ENCODE measurements around the gene RDH13.
"Not testable (repeated sequence)": the region's sequence is repeated elsewhere in the genome, so short reads cannot be mapped to it uniquely, and the experiment has no call there.

Gene RDH13

GRCh38 chr19:55044771-55045716 is 17.9 kb downstream of the RDH13 start:
- DNase-seq (ENCODE audit: low read depth) = no peak

GRCh38 chr19:55044286-55044685 is 18.7 kb downstream of the RDH13 start:
- DNase-seq (ENCODE audit: low read depth) = no peak

- no peak for DNase-seq (ENCODE audit: low read depth)
Measured at GRCh38 chr19:55042688-55043087, 20.3 kb downstream of the RDH13 start.

GRCh38 chr19:55042344-55042678 is 20.6 kb downstream of the RDH13 start:
- DNase-seq (ENCODE audit: low read depth) = no peak

GRCh38 chr19:55041627-55042343 is 21.2 kb downstream of the RDH13 start:
- DNase-seq (ENCODE audit: low read depth) = peak; percentile 26

GRCh38 chr19:55041244-55041626 is 21.7 kb downstream of the RDH13 start:
- no peak for DNase-seq (ENCODE audit: low read depth)

- DNase-seq (ENCODE audit: low read depth) = not testable (repeated sequence)
Measured at GRCh38 chr19:55040654-55041053, 22.3 kb downstream of the RDH13 start.

- not testable (repeated sequence) for DNase-seq (ENCODE audit: low read depth)
Measured at GRCh38 chr19:55037603-55038002, 25.3 kb downstream of the RDH13 start.

GRCh38 chr19:55036058-55036457 is 26.9 kb downstream of the RDH13 start:
- DNase-seq (ENCODE audit: low read depth) = no peak

- DNase-seq (ENCODE audit: low read depth) = no peak
Measured at GRCh38 chr19:55034751-55035150, 28.2 kb downstream of the RDH13 start.

- not testable (repeated sequence) for DNase-seq (ENCODE audit: low read depth)
Measured at GRCh38 chr19:55032976-55033643, 29.8 kb downstream of the RDH13 start.

GRCh38 chr19:55032170-55032800 is 30.7 kb downstream of the RDH13 start:
- no peak for DNase-seq (ENCODE audit: low read depth)

- no peak for DNase-seq (ENCODE audit: low read depth)
Measured at GRCh38 chr19:55031178-55031577, 31.8 kb downstream of the RDH13 start.

GRCh38 chr19:55028757-55029156 is 34.2 kb downstream of the RDH13 start:
- no peak for DNase-seq (ENCODE audit: low read depth)

GRCh38 chr19:55027472-55028337 is 35.2 kb downstream of the RDH13 start:
- no peak for DNase-seq (ENCODE audit: low read depth)

- not testable (repeated sequence) for DNase-seq (ENCODE audit: low read depth)
Measured at GRCh38 chr19:55027140-55027471, 35.8 kb downstream of the RDH13 start.

GRCh38 chr19:55024111-55024510 is 38.8 kb downstream of the RDH13 start:
- DNase-seq (ENCODE audit: low read depth) = no peak

- not testable (repeated sequence) for DNase-seq (ENCODE audit: low read depth)
Measured at GRCh38 chr19:55020351-55020750, 42.6 kb downstream of the RDH13 start.

GRCh38 chr19:55018633-55019032 is 44.3 kb downstream of the RDH13 start:
- DNase-seq (ENCODE audit: low read depth) = no peak

- no peak for DNase-seq (ENCODE audit: low read depth)
Measured at GRCh38 chr19:55018216-55018615, 44.7 kb downstream of the RDH13 start.

GRCh38 chr19:55016017-55016416 is 46.9 kb downstream of the RDH13 start:
- DNase-seq (ENCODE audit: low read depth) = no peak
